ENCODE results near the gene MCM9.

Gene MCM9

DNA sequence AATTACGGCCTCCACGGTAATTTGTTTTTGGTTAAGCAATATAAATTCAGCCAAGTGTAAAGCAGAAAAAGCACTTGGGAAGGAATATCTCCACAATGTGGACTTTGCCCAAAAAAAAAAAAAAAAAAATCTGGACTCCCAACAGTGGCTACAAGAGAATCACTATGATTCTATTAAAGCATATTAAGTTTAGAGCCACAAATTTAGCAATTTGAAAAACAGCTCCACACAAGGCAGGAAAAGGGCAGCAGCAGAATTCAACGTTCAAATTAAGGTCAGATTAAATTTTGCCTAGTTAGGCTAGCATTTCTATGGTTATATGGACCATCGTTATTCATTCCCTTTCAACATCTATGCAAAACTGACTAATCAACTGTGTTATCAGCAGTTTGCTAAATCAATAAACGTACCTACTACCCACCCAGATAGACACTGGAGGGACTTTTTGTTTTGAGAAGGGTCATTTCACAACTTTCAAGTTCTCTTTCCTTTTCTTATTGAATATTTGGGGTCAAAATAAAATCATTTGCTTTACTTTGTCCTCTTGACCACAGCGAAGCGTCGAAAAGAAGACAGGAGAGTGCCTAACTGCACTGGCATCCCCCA, 1.0 kb downstream of the MCM9 start:
- FAIRE-seq (no peak), DNase-seq (ENCODE audit: extremely low spot score, insufficient read length, low read depth) (no peak)

- no peak for DNase-seq (ENCODE audit: extremely low spot score, insufficient read length, low read depth)
- FAIRE-seq: no peak
Observed at GRCh38 chr6:118932421-118932820, 2.5 kb downstream of the MCM9 start.

DNA sequence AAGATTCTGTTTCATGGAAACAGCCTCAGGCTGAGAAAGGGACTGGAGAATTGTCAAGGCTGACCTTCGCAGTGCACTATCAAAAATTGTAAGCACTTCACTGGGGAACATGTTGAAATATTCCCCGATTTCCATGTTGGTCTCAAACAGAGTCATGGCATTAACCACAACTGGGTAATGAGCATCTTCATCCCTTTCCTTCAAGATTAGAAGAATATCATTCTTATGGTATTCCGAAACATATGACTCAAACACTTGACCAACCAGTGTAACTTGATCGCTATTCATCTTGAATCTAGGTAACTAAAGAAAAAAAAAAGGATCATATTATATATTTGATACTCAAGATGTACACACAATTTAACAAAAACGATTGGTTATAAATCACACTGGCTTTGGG, 3.5 kb downstream of the MCM9 start:
- FAIRE-seq (no peak), DNase-seq (ENCODE audit: extremely low spot score, insufficient read length, low read depth) (no peak)

DNA sequence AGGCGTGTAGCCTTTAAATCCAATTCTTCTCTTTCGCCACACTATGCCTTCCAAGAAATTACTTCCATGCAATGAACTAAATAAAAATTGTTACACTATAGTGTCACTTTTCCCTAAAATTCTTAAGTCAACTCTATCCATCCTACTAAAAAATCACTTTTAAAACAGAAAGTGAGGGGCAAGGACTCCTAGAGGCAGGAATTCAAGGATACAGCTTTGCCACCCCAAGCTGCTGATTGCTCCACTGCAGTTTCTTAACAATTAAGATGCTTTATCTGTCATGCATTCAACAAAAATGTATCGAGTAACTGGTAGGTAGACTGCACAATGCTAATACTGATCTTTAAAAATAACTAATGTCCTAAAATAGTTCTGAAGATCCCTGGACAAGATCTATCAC, 4.3 kb downstream of the MCM9 start:
- FAIRE-seq: no peak
- no peak for DNase-seq (ENCODE audit: extremely low spot score, insufficient read length, low read depth)

GRCh38 chr6:118923035-118923434, 11.9 kb downstream of the MCM9 start:
- FAIRE-seq (no peak), DNase-seq (ENCODE audit: extremely low spot score, insufficient read length, low read depth) (no peak)

GRCh38 chr6:118921084-118921483, 13.9 kb downstream of the MCM9 start:
- FAIRE-seq (no peak), DNase-seq (ENCODE audit: extremely low spot score, insufficient read length, low read depth) (no peak)

DNA sequence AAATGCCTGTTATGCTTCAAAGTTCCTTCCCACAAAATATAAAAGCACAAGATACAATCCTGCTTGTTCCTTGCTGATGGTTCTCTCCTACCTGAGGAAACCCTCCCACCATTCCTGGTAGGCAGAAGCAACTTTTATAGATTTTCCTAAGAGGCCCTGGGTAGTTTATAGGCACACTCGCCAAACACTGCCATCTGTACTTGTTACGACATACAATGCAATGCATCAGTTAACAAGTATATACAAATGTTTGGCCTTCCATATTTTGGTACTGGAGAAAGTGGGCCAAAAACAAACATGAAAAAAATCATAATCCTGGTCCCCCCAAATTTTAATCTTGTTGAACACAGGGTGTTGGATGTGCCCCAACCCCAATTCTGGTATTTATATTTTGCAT, 16.6 kb downstream of the MCM9 start:
- FAIRE-seq (no peak), DNase-seq (ENCODE audit: extremely low spot score, insufficient read length, low read depth) (no peak)

DNA sequence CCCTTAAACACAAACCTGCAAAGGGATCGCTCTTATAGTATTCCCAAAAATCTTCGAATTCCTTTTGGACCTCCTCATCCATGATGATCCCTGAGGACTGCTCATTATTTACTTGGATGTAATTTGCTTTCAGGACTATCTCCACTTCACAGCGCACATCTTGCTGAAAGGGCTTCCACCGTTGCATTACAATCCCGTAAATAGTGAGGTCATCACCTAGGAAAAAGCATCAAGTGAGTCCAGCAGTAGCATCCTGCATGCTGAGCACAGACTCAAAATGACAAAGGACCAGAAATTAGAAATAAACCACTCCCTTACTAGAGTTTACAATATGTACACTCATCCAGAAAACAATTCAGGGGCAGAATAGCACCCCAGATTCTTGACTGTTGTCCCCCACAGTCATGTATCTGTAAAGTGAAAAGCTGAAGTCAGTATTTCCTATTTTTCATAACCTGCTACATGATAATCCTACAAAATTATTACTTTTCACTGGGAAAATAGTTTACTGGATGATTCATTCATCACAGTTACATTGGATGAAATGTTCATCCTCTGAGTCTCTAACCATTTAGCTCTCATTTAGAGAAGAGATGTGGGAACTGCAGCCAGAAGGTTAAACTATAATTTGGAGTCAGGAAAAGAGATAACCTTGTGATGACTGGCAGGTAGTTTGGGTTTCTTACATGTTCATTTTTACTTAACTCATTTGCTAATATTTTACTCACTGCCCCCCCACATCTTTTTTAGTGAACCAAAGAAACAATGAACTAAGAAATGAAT, 17.2 kb downstream of the MCM9 start:
- FAIRE-seq: no peak
- DNase-seq (ENCODE audit: extremely low spot score, insufficient read length, low read depth): no peak

- DNase-seq (ENCODE audit: extremely low spot score, insufficient read length, low read depth) (no peak), FAIRE-seq (no peak)
Observed at GRCh38 chr6:118914598-118914997, 20.4 kb downstream of the MCM9 start.

- DNase-seq (ENCODE audit: extremely low spot score, insufficient read length, low read depth) (no peak), FAIRE-seq (no peak)
Observed at GRCh38 chr6:118913161-118913560, 21.8 kb downstream of the MCM9 start.

DNA sequence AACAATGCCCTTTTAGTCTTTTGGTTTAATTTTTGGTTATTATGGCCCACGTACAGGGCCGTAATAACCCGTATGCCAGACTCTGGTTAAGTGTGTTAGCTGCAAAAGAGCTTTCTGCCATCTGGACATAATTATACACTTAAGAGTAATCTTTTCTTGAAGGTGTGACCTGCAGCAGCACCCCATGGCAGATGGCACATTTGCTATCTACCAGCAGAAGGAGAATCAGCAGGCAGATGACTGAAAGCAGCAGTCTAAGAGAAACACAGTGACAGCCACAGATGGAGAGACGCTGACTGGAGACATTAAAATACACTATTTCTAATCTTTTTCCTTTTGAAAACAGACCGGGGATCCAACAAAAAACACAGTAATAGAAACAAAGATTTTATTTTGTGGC, 22.3 kb downstream of the MCM9 start:
- FAIRE-seq (no peak), DNase-seq (ENCODE audit: extremely low spot score, insufficient read length, low read depth) (no peak)

DNA sequence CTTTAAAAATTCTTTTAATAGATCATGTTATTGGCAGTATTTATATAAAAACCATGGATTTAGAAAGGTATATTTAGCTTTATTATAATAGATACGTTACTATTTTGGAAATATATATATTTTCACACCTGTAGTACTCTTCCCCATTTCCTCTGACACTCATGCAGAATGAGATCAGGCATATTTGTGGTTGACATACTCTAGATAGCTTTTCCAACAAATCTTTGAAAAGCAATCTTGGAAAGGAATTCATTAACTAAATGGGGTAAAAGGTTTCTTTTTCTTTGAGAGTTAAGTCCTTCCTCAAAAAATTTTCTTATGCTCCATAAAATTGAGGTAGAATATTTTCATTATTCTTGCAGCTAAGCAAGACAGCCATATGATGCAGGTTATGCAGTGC, 26.5 kb downstream of the MCM9 start:
- DNase-seq (ENCODE audit: extremely low spot score, insufficient read length, low read depth): no peak
- no peak for FAIRE-seq

GRCh38 chr6:118905851-118906250, 29.1 kb downstream of the MCM9 start:
- FAIRE-seq (no peak), DNase-seq (ENCODE audit: extremely low spot score, insufficient read length, low read depth) (no peak)

DNA sequence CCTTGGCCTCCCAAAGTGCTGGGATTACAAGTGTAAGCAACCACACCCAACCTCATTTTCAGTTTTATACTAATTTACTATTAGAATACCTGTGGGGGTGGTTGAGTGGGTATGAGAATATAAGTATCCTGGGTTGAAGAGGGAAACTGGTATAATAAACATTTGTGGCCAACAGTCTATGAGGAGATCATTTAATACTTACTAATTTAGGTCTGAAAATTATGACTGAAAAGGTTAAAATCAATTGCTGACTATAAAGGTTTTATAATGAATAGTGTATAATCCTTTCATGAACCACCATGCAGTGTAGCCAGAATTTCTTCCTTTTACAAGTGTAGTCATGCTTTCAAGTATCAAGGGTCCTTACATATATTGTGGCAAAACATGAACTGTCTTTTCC, 29.9 kb downstream of the MCM9 start:
- FAIRE-seq (no peak), DNase-seq (ENCODE audit: extremely low spot score, insufficient read length, low read depth) (no peak)

- DNase-seq (ENCODE audit: extremely low spot score, insufficient read length, low read depth): no peak
- no peak for FAIRE-seq
Observed at GRCh38 chr6:118903691-118904090, 31.3 kb downstream of the MCM9 start.

DNA sequence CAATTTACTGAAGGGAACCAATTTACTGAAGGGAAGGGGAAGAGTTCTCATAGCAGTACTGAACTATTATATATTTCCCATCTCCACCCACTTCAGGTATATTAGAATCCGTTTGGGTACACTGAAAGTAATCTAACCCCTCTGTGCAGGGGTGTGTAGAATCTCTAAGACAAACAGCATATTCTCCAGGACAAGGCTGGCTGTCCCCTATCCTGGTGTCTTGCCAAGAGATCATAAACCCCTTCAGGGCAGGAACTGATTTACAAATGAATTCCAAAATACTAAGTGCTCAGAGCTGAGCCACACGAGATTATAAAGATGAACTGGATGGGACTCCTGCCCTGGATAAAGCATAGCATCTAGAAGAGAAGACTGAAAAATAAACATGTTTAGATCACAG, 31.8 kb downstream of the MCM9 start:
- no peak for FAIRE-seq
- DNase-seq (ENCODE audit: extremely low spot score, insufficient read length, low read depth): no peak

GRCh38 chr6:118902726-118903125, 32.2 kb downstream of the MCM9 start:
- DNase-seq (ENCODE audit: extremely low spot score, insufficient read length, low read depth): no peak
- no peak for FAIRE-seq

GRCh38 chr6:118899948-118900347, 35.0 kb downstream of the MCM9 start:
- no peak for DNase-seq (ENCODE audit: extremely low spot score, insufficient read length, low read depth)
- no peak for FAIRE-seq

DNA sequence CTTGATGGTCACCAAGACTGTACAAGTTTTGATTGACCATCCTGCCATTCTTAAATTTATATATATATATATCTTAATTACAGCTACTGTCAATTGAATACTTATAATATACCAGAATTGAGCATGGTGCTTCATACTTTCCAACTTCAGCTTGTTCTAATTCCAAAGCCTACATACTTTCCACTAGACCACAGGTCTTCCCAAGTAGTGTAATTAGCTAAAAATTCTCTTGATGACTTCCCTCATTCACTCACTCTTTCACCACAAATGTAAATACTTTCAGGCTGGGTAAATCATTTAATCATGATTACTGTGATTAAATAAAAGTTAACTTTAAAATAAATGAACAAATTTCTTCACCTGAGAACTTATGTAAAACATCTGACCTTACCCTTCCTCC, 37.6 kb downstream of the MCM9 start:
- FAIRE-seq (no peak), DNase-seq (ENCODE audit: extremely low spot score, insufficient read length, low read depth) (no peak)

DNA sequence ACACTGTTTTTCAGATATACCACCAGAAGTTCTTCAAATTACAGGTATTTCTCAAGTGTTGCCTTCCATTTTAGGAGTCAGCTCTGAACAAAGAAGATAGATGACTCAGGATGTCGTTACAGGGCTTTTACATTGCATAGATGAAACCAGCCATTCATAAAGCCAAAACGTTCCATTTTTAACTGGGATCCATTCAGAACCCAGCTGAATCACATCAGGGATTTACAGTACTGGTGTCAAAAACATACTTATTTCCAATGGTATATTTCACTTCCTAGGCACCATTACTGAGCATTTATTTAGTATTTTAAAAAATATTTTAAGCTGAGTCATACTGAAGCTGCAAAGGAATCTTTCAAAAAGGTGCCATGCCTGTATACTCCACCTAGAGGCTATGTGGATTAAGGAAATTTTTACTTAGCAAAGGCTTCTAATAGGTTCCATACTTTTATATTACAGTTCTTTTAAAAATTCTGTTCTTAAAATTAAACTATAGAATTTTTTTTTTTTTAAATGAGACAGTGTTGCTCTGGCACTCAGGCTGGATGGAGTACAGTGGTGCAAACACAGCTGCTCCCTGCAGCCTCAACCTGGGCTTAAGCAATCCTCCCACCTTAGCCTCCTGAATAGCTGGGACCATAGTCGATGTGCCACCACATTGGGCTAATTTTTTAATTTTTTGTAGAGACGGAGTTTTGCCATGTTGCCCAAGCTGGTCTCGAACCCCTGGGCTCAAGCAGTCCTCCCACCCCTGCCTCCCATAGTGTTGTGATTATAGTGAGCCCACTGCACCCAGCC, 38.4 kb downstream of the MCM9 start:
- FAIRE-seq (peak; percentile 9), DNase-seq (ENCODE audit: extremely low spot score, insufficient read length, low read depth) (no peak)

DNA sequence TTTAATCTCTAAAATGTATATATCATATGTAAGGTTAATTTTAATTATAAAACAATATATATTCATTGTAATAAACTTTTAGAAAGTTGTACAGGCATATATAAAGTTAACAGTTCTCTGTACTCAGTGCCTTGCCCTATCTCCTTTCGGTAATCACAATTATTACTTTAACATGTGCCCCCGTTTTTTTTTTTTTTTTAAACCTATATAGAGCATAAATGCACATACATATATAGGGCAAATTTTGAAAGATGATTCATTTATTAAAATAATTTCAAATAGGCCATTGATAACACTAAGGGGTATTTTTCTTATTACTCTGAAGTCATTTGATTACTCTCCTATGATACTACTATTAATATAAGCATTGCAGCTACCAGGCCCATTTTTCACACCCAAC, 39.1 kb downstream of the MCM9 start:
- no peak for FAIRE-seq
- DNase-seq (ENCODE audit: extremely low spot score, insufficient read length, low read depth): no peak

Data from GM18507 (cell line).